PFSK-1 (cell line): ENCODE results near the gene TAL1.

ENCODE experiments used
- FOXP2 ChIP-seq: optimal IDR thresholded peaks from 2 replicates; pipeline ENCODE3; 2011; ENCODE audit warnings: borderline replicate concordance, control low read depth, inconsistent platforms; ENCODE audit not compliant: insufficient read depth; ENCODE audit errors: extremely low read length, extremely low read depth
- POLR2AphosphoS5 ChIP-seq: IDR thresholded peaks from 2 replicates; pipeline ENCODE4 v1.6.1; 2012; ENCODE audit warnings: low read depth, mild to moderate bottlenecking, control low read depth, low read length, moderate library complexity
- SIN3A ChIP-seq: IDR thresholded peaks from 2 replicates; pipeline ENCODE4 v1.6.1; 2012; ENCODE audit warnings: mild to moderate bottlenecking, low read length, moderate library complexity, borderline replicate concordance; ENCODE audit not compliant: insufficient read depth
- TAF1 ChIP-seq: IDR thresholded peaks from 2 replicates; pipeline ENCODE4 v1.6.1; 2012; ENCODE audit warnings: low read length, control low read depth, borderline replicate concordance; ENCODE audit not compliant: insufficient read depth
- TF ChIP-seq, protein P1 (sequence below), 2 experiments: IDR thresholded peaks; 2 replicates each; pipeline versions ENCODE4 v1.6.1 to v1.8.0; 2011 to 2012; ENCODE audit warnings: low read depth in 2 of 2, low read length in 2 of 2, control low read depth in 1 of 2, inconsistent platforms in 1 of 2, mild to moderate bottlenecking in 1 of 2, moderate library complexity in 1 of 2; ENCODE audit not compliant: insufficient read depth in 1 of 2

Gene TAL1

DNA sequence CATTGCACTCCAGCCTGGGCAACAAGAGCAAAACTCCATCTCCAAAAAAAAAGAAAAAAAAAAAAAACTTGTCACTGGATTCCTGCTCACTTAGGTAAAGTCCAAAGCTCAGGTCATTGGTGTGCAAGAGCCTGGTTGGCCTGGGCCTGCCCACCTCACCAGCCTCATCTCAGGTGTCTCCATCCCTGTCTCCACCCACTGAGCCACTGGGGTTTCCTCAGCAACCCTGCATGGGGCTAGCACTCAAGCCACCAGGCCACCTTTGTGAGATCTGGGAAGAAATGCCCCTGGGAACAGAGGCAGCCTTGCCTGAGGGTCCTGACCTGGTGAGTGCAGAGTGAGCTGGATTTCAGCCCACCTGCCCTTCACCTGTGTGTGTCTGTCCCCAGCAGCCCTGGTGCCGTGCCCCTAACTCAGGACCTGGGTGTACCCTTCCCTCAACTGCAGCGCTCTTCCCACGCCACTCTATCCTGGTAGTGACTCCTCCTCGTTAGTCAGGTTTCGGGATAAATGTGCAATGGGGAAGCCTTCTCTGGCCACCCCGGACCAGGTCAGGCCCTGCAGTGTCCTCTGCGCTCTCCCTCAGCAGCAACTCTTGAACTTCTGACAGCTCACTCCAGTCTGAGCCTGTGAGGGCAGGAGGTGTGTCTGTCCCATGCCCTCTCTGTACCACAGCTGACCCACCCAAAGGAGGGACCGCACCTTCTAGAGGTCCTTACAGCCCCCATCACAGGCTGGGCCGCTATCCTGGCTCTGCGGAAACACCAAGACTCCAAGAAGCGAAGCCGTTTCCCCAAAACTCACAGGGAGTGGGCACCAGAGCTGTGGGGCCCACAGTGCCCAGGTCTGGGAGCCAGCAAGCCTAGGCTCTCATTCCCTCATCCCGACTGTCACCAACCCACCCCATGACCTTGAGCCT, 45.5 kb downstream of the TAL1 start:
- TF ChIP-seq FOXP2 (no peak), TAF1 (no peak), POLR2AphosphoS5 (no peak), SIN3A (no peak)
- TF ChIP-seq, protein P1, sequence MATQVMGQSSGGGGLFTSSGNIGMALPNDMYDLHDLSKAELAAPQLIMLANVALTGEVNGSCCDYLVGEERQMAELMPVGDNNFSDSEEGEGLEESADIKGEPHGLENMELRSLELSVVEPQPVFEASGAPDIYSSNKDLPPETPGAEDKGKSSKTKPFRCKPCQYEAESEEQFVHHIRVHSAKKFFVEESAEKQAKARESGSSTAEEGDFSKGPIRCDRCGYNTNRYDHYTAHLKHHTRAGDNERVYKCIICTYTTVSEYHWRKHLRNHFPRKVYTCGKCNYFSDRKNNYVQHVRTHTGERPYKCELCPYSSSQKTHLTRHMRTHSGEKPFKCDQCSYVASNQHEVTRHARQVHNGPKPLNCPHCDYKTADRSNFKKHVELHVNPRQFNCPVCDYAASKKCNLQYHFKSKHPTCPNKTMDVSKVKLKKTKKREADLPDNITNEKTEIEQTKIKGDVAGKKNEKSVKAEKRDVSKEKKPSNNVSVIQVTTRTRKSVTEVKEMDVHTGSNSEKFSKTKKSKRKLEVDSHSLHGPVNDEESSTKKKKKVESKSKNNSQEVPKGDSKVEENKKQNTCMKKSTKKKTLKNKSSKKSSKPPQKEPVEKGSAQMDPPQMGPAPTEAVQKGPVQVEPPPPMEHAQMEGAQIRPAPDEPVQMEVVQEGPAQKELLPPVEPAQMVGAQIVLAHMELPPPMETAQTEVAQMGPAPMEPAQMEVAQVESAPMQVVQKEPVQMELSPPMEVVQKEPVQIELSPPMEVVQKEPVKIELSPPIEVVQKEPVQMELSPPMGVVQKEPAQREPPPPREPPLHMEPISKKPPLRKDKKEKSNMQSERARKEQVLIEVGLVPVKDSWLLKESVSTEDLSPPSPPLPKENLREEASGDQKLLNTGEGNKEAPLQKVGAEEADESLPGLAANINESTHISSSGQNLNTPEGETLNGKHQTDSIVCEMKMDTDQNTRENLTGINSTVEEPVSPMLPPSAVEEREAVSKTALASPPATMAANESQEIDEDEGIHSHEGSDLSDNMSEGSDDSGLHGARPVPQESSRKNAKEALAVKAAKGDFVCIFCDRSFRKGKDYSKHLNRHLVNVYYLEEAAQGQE (IDR thresholded peaks at IDR 0.05; ENCODE audit: insufficient read depth in 1 of 2, low read depth in 2 of 2, low read length in 2 of 2), result no peak

DNA sequence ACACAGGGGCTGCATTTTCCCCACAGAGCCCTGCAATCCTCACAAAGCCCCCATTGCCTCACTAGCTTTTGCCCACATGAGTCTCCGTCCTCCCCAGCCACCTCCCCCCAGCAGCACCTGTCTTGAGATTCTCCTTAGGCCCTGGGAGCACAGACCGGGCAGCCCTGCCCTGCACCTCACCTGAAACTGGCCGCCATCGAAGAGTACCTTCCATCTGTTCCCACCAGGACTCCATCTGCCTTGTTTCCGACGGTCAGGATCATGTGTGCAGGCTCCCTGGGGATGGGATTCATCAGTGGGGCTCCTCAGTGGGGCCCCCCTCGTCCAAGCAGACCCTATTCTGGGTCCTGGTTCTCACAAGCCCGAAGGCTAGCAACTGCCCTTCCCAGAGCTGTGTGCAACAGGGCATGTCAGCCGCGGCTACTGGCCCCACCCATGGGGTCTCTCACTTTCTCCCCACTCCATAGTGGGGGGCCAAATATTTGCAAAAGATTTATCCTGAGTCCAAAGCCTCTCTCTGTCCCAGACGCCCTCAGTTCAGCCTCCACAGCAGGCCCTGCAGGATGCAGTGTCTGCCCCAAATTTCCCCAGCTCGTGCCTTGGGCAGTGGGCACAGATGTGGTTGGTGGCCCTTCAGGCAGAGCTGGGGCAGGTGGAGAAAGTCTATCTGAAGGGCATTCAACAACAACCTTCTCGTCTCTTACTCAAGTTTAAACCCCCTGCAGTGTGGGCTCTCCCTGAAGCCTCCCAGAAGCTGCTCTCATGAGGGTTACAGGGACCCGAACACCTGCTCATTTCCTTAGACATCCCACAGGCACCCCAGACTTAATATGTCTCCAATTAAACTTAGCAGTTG, 47.0 kb downstream of the TAL1 start:
- TF ChIP-seq FOXP2 (no peak), TAF1 (no peak), SIN3A (no peak), POLR2AphosphoS5 (no peak)
- TF ChIP-seq, protein P1 (IDR thresholded peaks at IDR 0.05; ENCODE audit: insufficient read depth in 1 of 2, low read depth in 2 of 2, low read length in 2 of 2), result no peak

DNA sequence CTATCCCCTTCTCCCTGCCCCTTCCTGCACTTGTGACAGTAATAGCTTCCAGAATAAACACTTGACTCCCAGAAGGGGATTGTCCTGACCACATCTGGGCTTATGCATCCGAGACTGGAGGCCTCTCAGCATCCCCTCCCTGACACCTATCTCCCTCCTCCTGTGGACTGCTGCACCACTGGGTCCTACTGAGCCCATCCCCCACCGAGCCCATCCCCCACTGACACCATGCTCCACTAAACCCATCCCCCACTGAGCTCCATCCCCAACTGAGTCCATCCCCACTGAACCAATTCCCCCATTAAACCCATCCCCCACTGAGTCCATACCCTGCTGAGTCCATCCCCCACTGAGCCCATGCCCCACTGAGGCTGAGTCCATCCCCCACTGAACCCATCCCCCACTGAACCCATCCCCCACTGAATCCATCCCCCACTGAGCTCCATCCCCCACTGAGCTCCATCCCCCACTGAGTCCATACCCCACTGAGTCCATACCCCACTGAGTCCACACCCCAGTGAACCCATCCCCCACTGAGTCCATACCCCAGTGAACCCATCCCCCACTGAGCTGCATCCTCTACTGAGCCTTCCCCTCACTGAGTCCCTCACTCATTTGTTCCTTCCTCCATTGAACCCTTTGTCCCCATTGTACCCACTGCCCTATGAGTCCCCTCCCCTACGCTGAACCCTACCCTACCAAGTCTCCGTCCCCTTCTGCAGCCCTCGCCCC, 47.8 kb downstream of the TAL1 start:
- TF ChIP-seq, protein P1 (IDR thresholded peaks at IDR 0.05; ENCODE audit: insufficient read depth in 1 of 2, low read depth in 2 of 2, low read length in 2 of 2), result no peak
- TF ChIP-seq FOXP2, result no peak
- no peak for TF ChIP-seq TAF1

DNA sequence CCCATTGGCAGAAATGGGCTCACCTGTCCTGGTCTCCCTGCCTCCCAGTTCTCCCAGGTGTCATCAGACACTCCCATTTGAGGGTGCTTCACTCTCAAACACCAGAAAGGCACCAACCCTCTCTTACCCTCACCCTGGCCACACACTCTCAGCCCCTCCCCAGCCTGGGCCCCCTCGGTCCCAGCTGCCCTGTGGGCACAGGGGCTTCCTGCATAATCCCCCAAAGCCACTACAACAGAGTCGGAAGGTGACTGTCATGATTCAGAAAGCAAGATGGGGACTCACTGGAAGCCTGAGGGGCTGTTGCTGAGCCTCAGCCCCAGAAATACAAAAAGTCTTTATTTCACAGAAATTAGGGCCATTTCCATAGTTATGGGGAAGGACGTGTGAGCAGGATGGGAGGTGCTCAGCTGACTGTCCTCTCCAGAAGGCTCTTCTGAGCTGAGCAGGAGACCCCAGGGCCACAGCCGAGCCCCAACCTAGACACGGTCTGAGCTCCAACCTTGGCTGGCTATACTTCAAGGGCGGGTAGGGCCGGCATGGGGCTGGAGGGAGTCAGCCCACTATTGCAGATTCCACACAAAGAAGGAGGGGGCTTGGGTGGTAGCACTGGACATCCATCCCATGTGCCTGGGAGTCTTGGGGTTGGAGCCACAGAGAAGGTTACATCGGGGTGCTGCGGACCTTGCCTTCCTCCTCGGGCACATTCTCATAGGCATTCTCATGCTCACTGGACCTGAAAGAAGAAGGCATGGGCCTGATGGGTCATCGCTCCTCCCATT, 48.5 kb downstream of the TAL1 start:
- no peak for TF ChIP-seq POLR2AphosphoS5
- no peak for TF ChIP-seq SIN3A
- TF ChIP-seq TAF1, result no peak
- TF ChIP-seq, protein P1 (IDR thresholded peaks at IDR 0.05; ENCODE audit: insufficient read depth in 1 of 2, low read depth in 2 of 2, low read length in 2 of 2), result no peak
- no peak for TF ChIP-seq FOXP2
